ENCODE data around the gene DMD.

Gene DMD

GRCh38 chrX:32851556-32851955 lies 359.8 kb downstream of the DMD start:
- Histone ChIP-seq H4K20me1 (ENCODE audit: insufficient read depth, low read length) (no peaks in the 10 kb centered on the region), H3K9me3 (replicated peaks; ENCODE audit: insufficient read depth, low read length) (no peaks in the 10 kb centered on the region), H3K4me2 (ENCODE audit: low read depth, low read length) (no peak overlapping the region), H3K9me2 (replicated peaks; ENCODE audit: insufficient read depth, low read length) (no peaks in the 10 kb centered on the region), H2AFZ (ENCODE audit: low read length) (no peak overlapping the region), H3K79me2 (ENCODE audit: low read length) (no peaks in the 10 kb centered on the region), H3K36me3 (replicated peaks; ENCODE audit: insufficient read depth, low read length) (no peaks in the 10 kb centered on the region), H3K9ac (ENCODE audit: low read length) (no peak overlapping the region), H3F3A (ENCODE audit: insufficient read depth, low read length) (no peaks in the 10 kb centered on the region), H3K4me1 (ENCODE audit: low read length) (no peaks in the 10 kb centered on the region), H3K27me3 (replicated peaks; ENCODE audit: insufficient read depth, low read length) (no peaks in the 10 kb centered on the region), H3K27ac (ENCODE audit: low read length) (no peak overlapping the region), H3K4me3 (ENCODE audit: low read length) (no peak overlapping the region)
- DNase-seq = no peak
- no peak for TF ChIP-seq EZH2phosphoT487 (IDR thresholded peaks at IDR 0.05; ENCODE audit: low read length)
- TF ChIP-seq CTCF (IDR thresholded peaks at IDR 0.05; ENCODE audit: low read length) = no peak
- no peak for TF ChIP-seq EZH2 (optimal IDR thresholded peaks at IDR 0.05; ENCODE audit: low read depth, low read length)

GRCh38 chrX:32847921-32848320 lies 363.4 kb downstream of the DMD start:
- Histone ChIP-seq H3K9me2 (replicated peaks; ENCODE audit: insufficient read depth, low read length) (no peaks in the 10 kb centered on the region), H4K20me1 (ENCODE audit: insufficient read depth, low read length) (no peaks in the 10 kb centered on the region), H2AFZ (ENCODE audit: low read length) (no peak overlapping the region), H3F3A (ENCODE audit: insufficient read depth, low read length) (no peaks in the 10 kb centered on the region), H3K79me2 (ENCODE audit: low read length) (no peaks in the 10 kb centered on the region), H3K4me2 (ENCODE audit: low read depth, low read length) (no peak overlapping the region), H3K4me1 (ENCODE audit: low read length) (no peaks in the 10 kb centered on the region), H3K36me3 (replicated peaks; ENCODE audit: insufficient read depth, low read length) (no peaks in the 10 kb centered on the region), H3K27ac (ENCODE audit: low read length) (no peak overlapping the region), H3K9me3 (replicated peaks; ENCODE audit: insufficient read depth, low read length) (no peaks in the 10 kb centered on the region), H3K9ac (ENCODE audit: low read length) (no peak overlapping the region), H3K27me3 (replicated peaks; ENCODE audit: insufficient read depth, low read length) (no peaks in the 10 kb centered on the region), H3K4me3 (ENCODE audit: low read length) (no peak overlapping the region)
- DNase-seq = no peak
- no peak for TF ChIP-seq EZH2phosphoT487 (IDR thresholded peaks at IDR 0.05; ENCODE audit: low read length)
- no peak for TF ChIP-seq CTCF (IDR thresholded peaks at IDR 0.05; ENCODE audit: low read length)
- no peak for TF ChIP-seq EZH2 (optimal IDR thresholded peaks at IDR 0.05; ENCODE audit: low read depth, low read length)

GRCh38 chrX:32842053-32842452 lies 369.3 kb downstream of the DMD start:
- Histone ChIP-seq H3K9ac (ENCODE audit: low read length) (no peak overlapping the region), H3K4me1 (ENCODE audit: low read length) (no peaks in the 10 kb centered on the region), H3K79me2 (ENCODE audit: low read length) (no peaks in the 10 kb centered on the region), H3K4me2 (ENCODE audit: low read depth, low read length) (no peak overlapping the region), H3K9me2 (replicated peaks; ENCODE audit: insufficient read depth, low read length) (no peaks in the 10 kb centered on the region), H3K27ac (ENCODE audit: low read length) (no peak overlapping the region), H3K4me3 (ENCODE audit: low read length) (no peak overlapping the region), H2AFZ (ENCODE audit: low read length) (no peak overlapping the region), H3K27me3 (replicated peaks; ENCODE audit: insufficient read depth, low read length) (no peaks in the 10 kb centered on the region), H3F3A (ENCODE audit: insufficient read depth, low read length) (no peaks in the 10 kb centered on the region), H3K9me3 (replicated peaks; ENCODE audit: insufficient read depth, low read length) (no peaks in the 10 kb centered on the region), H4K20me1 (ENCODE audit: insufficient read depth, low read length) (no peaks in the 10 kb centered on the region), H3K36me3 (replicated peaks; ENCODE audit: insufficient read depth, low read length) (no peaks in the 10 kb centered on the region)
- no peak for DNase-seq
- TF ChIP-seq EZH2phosphoT487 (IDR thresholded peaks at IDR 0.05; ENCODE audit: low read length) (no peak), CTCF (IDR thresholded peaks at IDR 0.05; ENCODE audit: low read length) (no peak), EZH2 (optimal IDR thresholded peaks at IDR 0.05; ENCODE audit: low read depth, low read length) (no peak)

All from MM.1S (cell line).